HepG2 (cell line): ENCODE results near the gene OCSTAMP. TPM values are rescaled to one million over a fixed set of nuclear protein-coding genes. Genes with fewer than 3 reads are reported as not detected.
A peak's percentile ranks its signal among the peaks of the same experiment; 100 is the strongest.

ENCODE experiments used
- CHD2 ChIP-seq: IDR thresholded peaks from 2 replicates; pipeline ENCODE4 v1.6.1; 2011; ENCODE audit warnings: low read depth, low read length, improper control_type of control experiment
- JUND ChIP-seq: sonication (generic); formaldehyde crosslinking; IDR thresholded peaks from 2 replicates; pipeline ENCODE4 v1.8.0; 2022; ENCODE audit warnings: mild to moderate bottlenecking, missing genetic modification reagents
- NFYC ChIP-seq: IDR thresholded peaks from 2 replicates; pipeline ENCODE4 v1.6.1; 2016; ENCODE audit warnings: missing genetic modification reagents, missing compliant biosample characterization
- NR3C1 ChIP-seq: sonication (generic); formaldehyde crosslinking; IDR thresholded peaks from 2 replicates; pipeline ENCODE4 v1.4.0; 2020; ENCODE audit warnings: missing genetic modification reagents
- SMARCC2 ChIP-seq: fragments of 450-650 bp; IDR thresholded peaks from 2 replicates; pipeline ENCODE4 v1.6.1; 2017; ENCODE audit warnings: antibody characterized with exemption, mild to moderate bottlenecking
- SOX13 ChIP-seq, 3 experiments: fragments of 450-650 bp in 1 of 3; sonication (generic) in 1 of 3; formaldehyde crosslinking in 1 of 3; IDR thresholded peaks in 2 of 3; conservative IDR thresholded peaks in 1 of 3; 2 replicates each; pipeline versions ENCODE4 v1.5.0 to v1.6.1; 2016 to 2020; ENCODE audit warnings: antibody characterized with exemption in 1 of 3, mild to moderate bottlenecking in 1 of 3, missing compliant biosample characterization in 1 of 3, missing genetic modification reagents in 1 of 3, moderate library complexity in 1 of 3
- ZNF574 ChIP-seq: sonication (generic); formaldehyde crosslinking; IDR thresholded peaks from 2 replicates; pipeline ENCODE4 v1.4.0; 2020; ENCODE audit warnings: missing genetic modification reagents
- ZNF644 ChIP-seq: IDR thresholded peaks from 2 replicates; pipeline ENCODE4 v1.6.1; 2016; ENCODE audit warnings: low read depth
- ZNF678 ChIP-seq: sonication (generic); formaldehyde crosslinking; IDR thresholded peaks from 2 replicates; pipeline ENCODE4 v1.4.0; 2020; ENCODE audit warnings: mild to moderate bottlenecking, missing genetic modification reagents
- ZNF691 ChIP-seq: sonication (generic); formaldehyde crosslinking; IDR thresholded peaks from 2 replicates; pipeline ENCODE4 v1.4.0; 2020; ENCODE audit warnings: missing genetic modification reagents, low read depth, mild to moderate bottlenecking, borderline replicate concordance
- ZNF710 ChIP-seq: sonication (generic); formaldehyde crosslinking; IDR thresholded peaks from 2 replicates; pipeline ENCODE4 v1.5.0; 2020; ENCODE audit warnings: mild to moderate bottlenecking, missing genetic modification reagents, borderline replicate concordance
- ZNF792 ChIP-seq: IDR thresholded peaks from 2 replicates; pipeline ENCODE4 v1.6.1; 2016
- ZSCAN31 ChIP-seq: sonication (generic); formaldehyde crosslinking; IDR thresholded peaks from 2 replicates; pipeline ENCODE4 v1.5.0; 2020; ENCODE audit warnings: low read depth, mild to moderate bottlenecking, missing genetic modification reagents
- ZZZ3 ChIP-seq: sonication (generic); formaldehyde crosslinking; IDR thresholded peaks from 2 replicates; pipeline ENCODE4 v1.4.0; 2020; ENCODE audit warnings: missing genetic modification reagents, mild to moderate bottlenecking, borderline replicate concordance
- polyA plus RNA-seq, 8 experiments: library from polyadenylated mRNA; depleted of rRNA in 3 of 8; stranded (reverse) in 7 of 8; unstranded in 1 of 8; fragments of >200 nt; fragmentation: Illumina TruSeq in 4 of 8; extraction: Trizol in 4 of 8; gene quantifications; 2 replicates each; pipeline versions ENCODE4 v1.2.1 to v1.2.3, GENCODE V29; 2011 to 2016; ENCODE audit warnings: low read depth in 4 of 8, missing spikeins in 1 of 8, mixed read lengths in 1 of 8; ENCODE audit not compliant: insufficient read depth in 1 of 8
- total RNA-seq, 5 experiments: library from RNA; depleted of rRNA; stranded (reverse); fragments of >200 nt; fragmentation: Illumina TruSeq; extraction: Trizol; gene quantifications; 2 replicates each; pipeline ENCODE4 v1.2.3, GENCODE V29; 2016; ENCODE audit warnings: low read depth in 1 of 5
- TF ChIP-seq, protein P1 (sequence below): IDR thresholded peaks from 2 replicates; pipeline ENCODE4 v1.6.1; 2016
- TF ChIP-seq, protein P2 (sequence below): sonication (generic); formaldehyde crosslinking; IDR thresholded peaks from 2 replicates; pipeline ENCODE4 v1.4.0; 2020; ENCODE audit warnings: missing genetic modification reagents, borderline replicate concordance
- TF ChIP-seq, protein P3 (sequence below): sonication (generic); formaldehyde crosslinking; IDR thresholded peaks from 2 replicates; pipeline ENCODE4 v1.9.0; 2022; ENCODE audit warnings: low read depth, missing genetic modification reagents

Gene OCSTAMP
- total and polyA plus RNA-seq, 2 of the 13 experiments (the other 11 are each of a cell fraction or from before 2014, with no cell fraction given), result not detected

GRCh38 chr20:46512943-46513844, 37.3 kb downstream of the OCSTAMP start, which contains the start of gene ZNF334 (continued):
- TF ChIP-seq ZNF710 (CRISPR knock-in tag), result no peak
- TF ChIP-seq ZZZ3 (CRISPR knock-in tag), result no peak
- no peak for TF ChIP-seq SOX13 (IDR thresholded peaks at IDR 0.05)
- no peak for TF ChIP-seq SOX13 (CRISPR knock-in tag; conservative IDR thresholded peaks at IDR 0.05 in 1 of 2, IDR thresholded peaks at IDR 0.05 in 1 of 2)
- no peak for TF ChIP-seq ZNF678
- TF ChIP-seq ZNF644 (CRISPR knock-in tag), result no peak
- no peak for TF ChIP-seq ZSCAN31 (CRISPR knock-in tag)
- TF ChIP-seq, protein P1, sequence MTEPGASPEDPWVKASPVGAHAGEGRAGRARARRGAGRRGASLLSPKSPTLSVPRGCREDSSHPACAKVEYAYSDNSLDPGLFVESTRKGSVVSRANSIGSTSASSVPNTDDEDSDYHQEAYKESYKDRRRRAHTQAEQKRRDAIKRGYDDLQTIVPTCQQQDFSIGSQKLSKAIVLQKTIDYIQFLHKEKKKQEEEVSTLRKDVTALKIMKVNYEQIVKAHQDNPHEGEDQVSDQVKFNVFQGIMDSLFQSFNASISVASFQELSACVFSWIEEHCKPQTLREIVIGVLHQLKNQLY, result no peak
- no peak for TF ChIP-seq NFYC
- no peak for TF ChIP-seq NR3C1 (CRISPR knock-in tag)
- peak; percentile 65; the same call in 1 of the 2 replicates for TF ChIP-seq ZNF574 (CRISPR knock-in tag)
- TF ChIP-seq, protein P2, sequence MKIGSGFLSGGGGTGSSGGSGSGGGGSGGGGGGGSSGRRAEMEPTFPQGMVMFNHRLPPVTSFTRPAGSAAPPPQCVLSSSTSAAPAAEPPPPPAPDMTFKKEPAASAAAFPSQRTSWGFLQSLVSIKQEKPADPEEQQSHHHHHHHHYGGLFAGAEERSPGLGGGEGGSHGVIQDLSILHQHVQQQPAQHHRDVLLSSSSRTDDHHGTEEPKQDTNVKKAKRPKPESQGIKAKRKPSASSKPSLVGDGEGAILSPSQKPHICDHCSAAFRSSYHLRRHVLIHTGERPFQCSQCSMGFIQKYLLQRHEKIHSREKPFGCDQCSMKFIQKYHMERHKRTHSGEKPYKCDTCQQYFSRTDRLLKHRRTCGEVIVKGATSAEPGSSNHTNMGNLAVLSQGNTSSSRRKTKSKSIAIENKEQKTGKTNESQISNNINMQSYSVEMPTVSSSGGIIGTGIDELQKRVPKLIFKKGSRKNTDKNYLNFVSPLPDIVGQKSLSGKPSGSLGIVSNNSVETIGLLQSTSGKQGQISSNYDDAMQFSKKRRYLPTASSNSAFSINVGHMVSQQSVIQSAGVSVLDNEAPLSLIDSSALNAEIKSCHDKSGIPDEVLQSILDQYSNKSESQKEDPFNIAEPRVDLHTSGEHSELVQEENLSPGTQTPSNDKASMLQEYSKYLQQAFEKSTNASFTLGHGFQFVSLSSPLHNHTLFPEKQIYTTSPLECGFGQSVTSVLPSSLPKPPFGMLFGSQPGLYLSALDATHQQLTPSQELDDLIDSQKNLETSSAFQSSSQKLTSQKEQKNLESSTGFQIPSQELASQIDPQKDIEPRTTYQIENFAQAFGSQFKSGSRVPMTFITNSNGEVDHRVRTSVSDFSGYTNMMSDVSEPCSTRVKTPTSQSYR (CRISPR knock-in tag), result no peak
- TF ChIP-seq SMARCC2, result no peak
- TF ChIP-seq CHD2, result peak; percentile 69
- no peak for TF ChIP-seq ZNF691 (CRISPR knock-in tag)
- no peak for TF ChIP-seq ZNF792 (CRISPR knock-in tag)
- TF ChIP-seq JUND (CRISPR knock-in tag), result no peak
- TF ChIP-seq, protein P3, sequence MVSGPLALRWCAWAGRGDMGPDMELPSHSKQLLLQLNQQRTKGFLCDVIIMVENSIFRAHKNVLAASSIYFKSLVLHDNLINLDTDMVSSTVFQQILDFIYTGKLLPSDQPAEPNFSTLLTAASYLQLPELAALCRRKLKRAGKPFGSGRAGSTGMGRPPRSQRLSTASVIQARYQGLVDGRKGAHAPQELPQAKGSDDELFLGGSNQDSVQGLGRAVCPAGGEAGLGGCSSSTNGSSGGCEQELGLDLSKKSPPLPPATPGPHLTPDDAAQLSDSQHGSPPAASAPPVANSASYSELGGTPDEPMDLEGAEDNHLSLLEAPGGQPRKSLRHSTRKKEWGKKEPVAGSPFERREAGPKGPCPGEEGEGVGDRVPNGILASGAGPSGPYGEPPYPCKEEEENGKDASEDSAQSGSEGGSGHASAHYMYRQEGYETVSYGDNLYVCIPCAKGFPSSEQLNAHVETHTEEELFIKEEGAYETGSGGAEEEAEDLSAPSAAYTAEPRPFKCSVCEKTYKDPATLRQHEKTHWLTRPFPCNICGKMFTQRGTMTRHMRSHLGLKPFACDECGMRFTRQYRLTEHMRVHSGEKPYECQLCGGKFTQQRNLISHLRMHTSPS (CRISPR knock-in tag), result no peak
